Stimulated activated CD8-positive, alpha-beta memory T cell treated with anti-CD3 and anti-CD28 coated beads, Interleukin-15, amount 100 ng/mL, for 1 hour (primary cell): ENCODE data around the gene OR51T1.

ENCODE experiments used
- DNase-seq: peaks from one replicate; pipeline ENCODE4 v3.0.0-alpha.2; 2020; ENCODE audit warnings: low read depth

The OR51T1 gene

GRCh38 chr11:4926608-4927007 is 44.9 kb downstream of the OR51T1 start:
- no peak for DNase-seq
